HEK293T (cell line): Measurements from ENCODE around the gene TAB3.

ENCODE experiments used
- ELF4 ChIP-seq: fragments of 450-650 bp; IDR thresholded peaks from 2 replicates; pipeline ENCODE4 v1.6.1; 2017; ENCODE audit warnings: antibody characterized with exemption
- FOXM1 ChIP-seq: fragments of 450-650 bp; IDR thresholded peaks from 2 replicates; pipeline ENCODE4 v1.6.1; 2017; ENCODE audit warnings: mild to moderate bottlenecking, borderline replicate concordance
- HDGF ChIP-seq: fragments of 450-650 bp; IDR thresholded peaks from 2 replicates; pipeline ENCODE4 v1.6.1; 2017; ENCODE audit warnings: antibody characterized with exemption, borderline replicate concordance
- SUZ12 ChIP-seq: fragments of 450-650 bp; IDR thresholded peaks from 2 replicates; pipeline ENCODE4 v1.6.1; 2016; ENCODE audit warnings: mild to moderate bottlenecking
- TARDBP ChIP-seq: fragments of 450-650 bp; IDR thresholded peaks from 2 replicates; pipeline ENCODE4 v1.6.1; 2016

DNA sequence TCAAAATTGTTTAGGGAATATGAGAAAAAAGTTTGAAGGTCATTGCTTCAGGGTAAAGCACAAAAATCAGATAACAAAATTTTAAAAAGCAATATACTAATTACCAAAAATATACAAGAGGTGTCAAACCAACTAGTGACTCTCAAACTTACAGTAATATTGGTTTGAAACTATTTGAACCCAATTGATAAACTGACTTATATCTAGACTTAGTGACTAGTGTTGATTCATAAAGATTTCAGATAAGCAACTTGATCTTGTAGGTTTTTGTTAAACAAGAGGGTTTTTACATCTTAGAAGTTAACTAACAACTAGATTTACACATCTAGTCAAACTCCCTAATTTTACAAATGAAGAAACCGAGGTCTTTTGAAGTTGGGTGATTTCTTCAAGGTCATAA, 7.7 kb downstream of the TAB3 start:
- TF ChIP-seq ELF4 = no peak
- TF ChIP-seq SUZ12 = no peak
- TF ChIP-seq FOXM1 = no peak
- no peak for TF ChIP-seq TARDBP
- no peak for TF ChIP-seq HDGF
